HG03354 (cell line): Measurements from ENCODE around the gene EGF.
"Not testable (repeated sequence)": the region's sequence is repeated elsewhere in the genome, so short reads cannot be mapped to it uniquely, and the experiment has no call there.

Experiments
- ATAC-seq: cut with Tn5 transposase; IDR thresholded peaks from one replicate; pipeline ENCODE4 v1.9.1; 2021; ENCODE audit warnings: mild to moderate bottlenecking; ENCODE audit not compliant: unreplicated experiment, poor library complexity, severe bottlenecking

EGF gene

GRCh38 chr4:109912706-109913595 lies at the start of gene EGF:
Gene EGF, plus strand, starts transcription at chr4:109912883. Its CDS starts 453 bp downstream, at chr4:109913336.
- no peak for ATAC-seq

- no peak for ATAC-seq
Measured at GRCh38 chr4:109864134-109864533, 48.5 kb upstream of the EGF start.

GRCh38 chr4:109870061-109870460 lies 42.6 kb upstream of the EGF start:
- ATAC-seq = no peak

- no peak for ATAC-seq
Measured at GRCh38 chr4:109872065-109872464, 40.6 kb upstream of the EGF start.

DNA sequence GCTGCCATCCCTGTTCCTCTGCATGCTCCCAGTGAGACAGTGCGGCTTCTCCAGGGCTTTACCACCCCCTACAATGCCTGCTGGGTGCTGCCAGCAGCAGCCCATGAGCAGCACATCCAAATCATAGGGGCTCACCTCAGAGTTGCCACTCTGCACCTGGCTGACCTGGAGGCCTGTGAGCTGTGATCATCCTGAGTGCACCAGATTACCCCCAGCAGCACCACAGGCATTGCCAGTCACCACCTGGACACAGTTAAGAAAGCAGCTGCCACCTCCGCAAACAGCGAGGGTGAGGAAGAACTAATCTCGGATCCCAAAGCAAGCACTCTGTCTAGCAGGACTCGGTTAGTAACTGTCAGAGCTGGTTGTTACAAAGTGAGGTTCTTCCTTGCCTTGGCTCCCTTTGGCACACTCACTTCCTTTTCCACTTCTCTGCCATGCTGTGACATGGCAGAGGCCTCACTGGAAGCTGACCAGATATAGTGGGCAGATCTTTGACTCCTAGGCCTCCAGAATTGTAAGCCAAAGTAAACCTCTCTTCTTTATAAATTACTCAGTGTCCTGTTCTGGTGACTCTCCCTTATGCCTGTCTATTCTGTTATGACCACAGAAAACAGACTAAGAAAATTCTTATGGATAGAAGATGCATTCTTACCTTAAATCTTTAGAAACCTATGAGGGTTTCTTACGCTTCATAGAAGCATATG lies 39.6 kb upstream of the EGF start:
- ATAC-seq = no peak

- ATAC-seq = no peak
Measured at GRCh38 chr4:109873791-109874514, 38.7 kb upstream of the EGF start.

GRCh38 chr4:109875106-109875505 lies 37.6 kb upstream of the EGF start:
- no peak for ATAC-seq

DNA sequence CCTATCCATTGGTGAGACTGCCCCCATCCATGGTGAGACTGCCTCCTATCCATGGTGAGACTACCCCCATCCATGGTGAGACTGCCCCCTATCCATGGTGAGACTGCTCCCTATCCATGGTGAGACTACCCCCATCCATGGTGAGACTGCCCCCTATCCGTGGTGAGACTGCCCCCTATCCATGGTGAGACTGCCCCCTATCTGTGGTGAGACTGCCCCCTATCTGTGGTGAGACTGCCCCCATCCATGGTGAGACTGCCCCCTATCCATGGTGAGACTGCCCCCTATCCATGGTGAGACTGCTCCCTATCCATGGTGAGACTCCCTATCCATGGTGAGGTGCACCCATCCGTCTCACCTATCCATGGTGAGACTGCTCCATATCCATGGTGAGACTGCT lies 37.1 kb upstream of the EGF start:
- ATAC-seq = not testable (repeated sequence)

- ATAC-seq = no peak
Measured at GRCh38 chr4:109876634-109877265, 35.9 kb upstream of the EGF start.

- ATAC-seq = peak; percentile 93
Measured at GRCh38 chr4:109877400-109877799, 35.3 kb upstream of the EGF start.

DNA sequence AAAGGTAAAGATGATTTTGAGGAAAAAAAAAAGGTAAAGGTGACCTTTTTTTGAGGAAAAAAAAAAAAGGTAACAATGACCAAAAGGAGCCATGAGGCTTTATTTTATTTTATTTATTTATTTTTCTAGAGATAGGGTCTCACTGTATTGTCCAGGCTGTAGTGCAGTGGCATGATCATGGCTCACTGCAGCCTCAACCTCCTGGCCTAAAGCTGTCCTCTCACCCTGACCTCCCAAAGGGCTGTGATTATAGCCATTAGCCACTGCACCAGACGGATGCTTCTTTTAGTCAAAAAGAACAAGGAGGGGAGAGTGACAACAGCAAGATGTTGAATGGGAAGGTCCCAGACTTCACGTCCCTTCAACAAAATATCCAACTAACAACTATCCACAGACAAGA lies 34.3 kb upstream of the EGF start:
- ATAC-seq = no peak

GRCh38 chr4:109879081-109879480 lies 33.6 kb upstream of the EGF start:
- no peak for ATAC-seq

DNA sequence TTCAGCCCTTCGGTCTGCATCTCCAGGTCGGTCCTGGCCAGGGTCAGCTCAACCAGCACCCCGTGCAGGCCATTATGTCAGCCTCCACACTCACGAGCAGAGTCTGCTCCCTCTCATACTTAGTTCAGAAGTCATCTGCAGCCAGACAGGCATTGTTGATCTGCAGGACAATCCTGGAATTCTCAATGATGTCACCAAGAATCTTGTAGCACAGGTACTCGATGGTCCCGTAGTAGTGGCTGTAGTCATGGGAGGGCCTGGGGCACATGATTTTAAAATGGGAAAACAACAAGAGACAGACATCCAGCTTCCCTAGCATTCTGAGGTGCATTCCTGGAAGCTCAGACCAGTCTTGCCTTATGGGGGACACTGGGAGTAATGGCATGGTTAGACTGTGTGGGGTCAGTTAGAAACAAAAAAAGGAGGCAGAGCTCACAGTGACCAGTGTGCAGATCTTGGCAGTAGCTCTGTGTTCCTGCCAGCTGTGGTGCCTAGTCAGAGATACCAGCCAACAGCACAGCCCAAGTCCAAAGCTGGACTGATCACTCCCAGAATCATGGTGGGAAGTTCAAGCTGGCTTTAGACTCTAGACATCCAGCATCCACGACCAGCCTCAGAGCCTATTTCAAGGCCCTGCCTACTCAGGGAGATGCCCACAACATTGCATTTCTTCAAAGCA lies 32.9 kb upstream of the EGF start:
- no peak for ATAC-seq

- ATAC-seq = no peak
Measured at GRCh38 chr4:109886303-109886702, 26.4 kb upstream of the EGF start.

DNA sequence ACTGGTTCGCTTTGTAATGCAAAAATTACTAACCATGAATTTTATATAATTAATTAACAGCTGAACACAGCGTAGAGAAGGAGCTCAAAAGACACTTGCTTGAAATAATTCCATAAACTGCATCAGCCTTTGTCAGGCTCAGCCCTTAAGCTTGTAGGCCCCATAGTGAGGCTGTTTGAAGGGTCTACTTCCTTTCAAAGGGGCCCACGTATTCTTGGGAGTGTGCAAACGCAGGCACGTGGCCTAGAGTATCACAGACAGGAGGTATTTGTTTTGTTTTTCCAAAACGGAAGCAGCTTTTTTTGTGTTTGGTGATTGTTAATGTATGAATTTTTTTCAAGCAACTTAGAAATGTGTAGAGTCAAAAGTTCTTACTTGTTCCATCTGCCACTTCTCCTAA lies 25.6 kb upstream of the EGF start:
- no peak for ATAC-seq

DNA sequence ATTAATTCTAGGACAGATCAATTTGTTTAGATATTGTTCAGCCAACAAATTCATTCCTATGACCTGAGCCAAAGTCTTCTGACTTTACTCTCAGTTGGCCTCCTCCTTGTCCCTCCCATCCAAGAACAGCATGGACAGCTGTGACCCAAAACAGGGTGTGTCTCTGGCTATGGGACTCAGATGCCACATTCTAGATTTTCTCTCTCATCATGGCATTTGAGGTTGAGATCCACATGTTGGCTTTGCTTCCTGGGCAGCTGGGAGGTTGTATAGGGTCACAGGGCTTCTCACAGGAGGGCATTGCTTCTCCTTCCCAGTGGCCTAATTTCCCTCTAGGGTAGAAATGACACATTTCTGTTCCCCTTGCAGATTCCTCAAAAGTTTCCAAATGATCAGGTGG lies 22.6 kb upstream of the EGF start:
- no peak for ATAC-seq

DNA sequence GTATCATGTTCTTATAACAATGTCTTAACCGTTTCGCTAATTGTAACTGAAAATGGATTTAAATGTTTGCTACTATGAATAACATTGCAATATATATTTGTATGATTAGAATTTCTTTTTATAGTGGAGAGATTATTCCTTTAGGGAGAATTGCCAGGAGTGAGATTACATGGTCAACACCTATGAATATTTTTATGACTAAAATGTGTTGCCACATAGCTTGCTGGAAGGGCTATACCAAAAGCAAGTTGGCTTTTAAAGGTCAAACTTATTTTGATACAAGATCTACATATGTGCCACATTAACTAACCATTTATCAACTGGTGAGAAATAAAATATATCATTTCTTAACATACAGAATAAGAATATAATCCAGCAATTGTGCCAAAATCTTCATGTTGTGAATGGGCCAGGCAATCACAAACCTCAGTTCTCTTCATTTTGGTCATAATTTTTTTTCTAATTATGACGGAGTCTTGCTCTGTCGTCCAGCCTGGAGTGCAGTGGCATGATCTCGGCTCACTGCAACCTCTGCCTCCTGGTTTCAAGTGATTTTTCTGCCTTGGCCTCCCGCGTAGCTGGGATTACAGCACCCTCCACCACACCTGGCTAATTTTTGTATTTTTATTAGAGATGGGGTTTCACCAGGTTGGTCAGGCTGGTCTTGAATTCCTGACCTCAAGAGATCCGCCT lies 10.0 kb upstream of the EGF start:
- ATAC-seq = no peak

DNA sequence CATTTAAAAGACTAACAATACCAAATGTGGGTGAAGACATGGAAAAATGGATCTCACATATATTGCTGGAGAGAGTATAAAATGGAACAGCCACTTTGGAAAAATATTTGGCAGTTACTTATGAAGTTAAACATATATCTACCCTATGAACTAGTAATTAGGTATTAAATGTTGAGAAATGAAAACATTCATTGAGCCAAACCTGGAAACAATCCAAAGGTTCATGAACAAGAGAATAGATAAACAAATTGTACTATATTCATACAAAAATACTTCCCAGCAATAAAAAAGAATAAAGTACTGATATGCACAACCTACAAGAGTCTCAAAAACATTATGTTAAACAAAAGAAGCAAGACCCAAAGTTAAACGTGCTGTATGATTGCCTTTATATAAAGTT lies 4.0 kb upstream of the EGF start:
- no peak for ATAC-seq

DNA sequence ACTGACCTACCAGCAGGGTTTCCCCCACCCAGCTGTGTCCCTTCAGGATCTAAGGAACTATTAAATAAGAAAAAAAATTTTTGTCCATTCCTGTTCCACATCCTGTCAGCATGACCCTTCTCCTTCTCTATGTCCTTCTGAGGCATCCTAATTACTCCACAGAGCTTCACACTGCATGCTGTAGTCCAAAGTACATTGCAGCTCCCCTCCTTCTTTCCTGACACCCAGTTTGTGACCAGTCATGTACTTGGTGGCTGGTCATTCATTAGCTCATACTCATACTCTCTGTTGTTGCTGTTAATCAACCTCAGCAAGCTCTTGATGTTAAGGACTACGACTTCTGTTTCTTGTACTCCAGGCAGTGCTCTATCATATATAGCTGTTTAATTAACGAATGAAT lies 2.4 kb upstream of the EGF start:
- no peak for ATAC-seq
